ENCODE measurements around the gene ZNF165. TPM values are rescaled to one million over a fixed set of nuclear protein-coding genes. Genes with fewer than 3 reads are reported as not detected.

ZNF165 gene
- total and polyA plus RNA-seq, 2 experiments from 2014 or later: 1.6 to 1.9 TPM

DNA sequence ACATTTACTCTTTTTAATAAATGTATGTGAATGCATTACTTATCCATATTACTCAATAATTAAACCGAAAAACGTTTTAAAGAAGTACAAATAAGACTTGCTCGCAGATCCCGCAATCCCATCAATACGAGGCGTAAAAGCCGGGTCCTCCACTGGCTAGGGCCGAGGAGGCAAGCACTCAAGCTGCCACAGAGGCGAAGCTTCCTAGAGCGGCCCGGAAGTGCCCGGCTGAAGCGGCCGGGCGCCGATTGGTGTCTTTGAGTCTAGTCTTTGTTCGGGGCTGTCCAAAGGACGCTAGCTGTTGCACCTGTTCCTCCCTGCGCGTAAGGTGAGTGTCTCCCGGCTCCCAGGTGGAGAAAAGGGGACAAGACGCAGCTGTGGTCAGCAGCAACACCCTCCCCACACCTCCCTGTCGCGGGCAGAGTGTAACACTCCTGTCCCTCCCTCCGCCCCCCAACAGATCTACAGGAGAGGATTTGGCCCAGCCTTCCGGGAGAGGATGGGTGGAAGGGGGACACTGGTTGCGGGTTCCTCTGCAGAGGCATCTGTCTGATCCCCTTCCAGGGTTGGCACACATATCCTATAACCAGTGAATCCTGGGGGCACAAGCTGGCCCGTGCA is 44.1 kb downstream of the ZNF165 start, which contains the start of gene ZSCAN16:
ZSCAN16 (plus strand) TSS at position 260 of the 621 bp plus-strand sequence. CDS start 835 bp downstream, outside the sequence.
- Histone ChIP-seq H3K36me3 (peaks cover 42% of the 10 kb centered on the region), H3K27ac (no peak within 1 kb of the TSS)

DNA sequence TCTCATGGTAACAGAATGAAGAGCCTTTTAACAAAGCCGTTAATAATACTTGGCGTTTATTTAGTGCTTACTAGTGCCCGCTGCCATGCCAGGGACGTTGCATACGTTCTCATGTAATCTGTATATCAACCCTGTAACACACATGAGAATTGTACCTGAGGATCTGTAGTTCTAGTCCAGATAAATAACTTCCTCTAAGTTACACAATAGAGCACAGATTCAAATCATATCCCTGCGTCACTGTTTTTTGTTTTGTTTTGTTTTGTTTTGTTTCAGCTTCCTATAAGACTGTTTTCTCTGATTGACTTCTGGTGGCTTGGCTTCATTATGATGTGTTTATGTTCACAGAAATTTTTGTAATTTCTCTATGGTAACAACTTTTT is 44.6 kb downstream of the ZNF165 start:
- Histone ChIP-seq H3K27ac (no peak overlapping the region), H3K36me3 (peaks cover 37% of the 10 kb centered on the region), H3K4me3 (peak overlapping the region; percentile 58), H3K27me3 (no peaks in the 10 kb centered on the region), H3K4me1 (ENCODE audit: low read depth) (no peaks in the 10 kb centered on the region), H3K9me3 (ENCODE audit: low read depth) (no peaks in the 10 kb centered on the region)
- TF ChIP-seq, protein P1, sequence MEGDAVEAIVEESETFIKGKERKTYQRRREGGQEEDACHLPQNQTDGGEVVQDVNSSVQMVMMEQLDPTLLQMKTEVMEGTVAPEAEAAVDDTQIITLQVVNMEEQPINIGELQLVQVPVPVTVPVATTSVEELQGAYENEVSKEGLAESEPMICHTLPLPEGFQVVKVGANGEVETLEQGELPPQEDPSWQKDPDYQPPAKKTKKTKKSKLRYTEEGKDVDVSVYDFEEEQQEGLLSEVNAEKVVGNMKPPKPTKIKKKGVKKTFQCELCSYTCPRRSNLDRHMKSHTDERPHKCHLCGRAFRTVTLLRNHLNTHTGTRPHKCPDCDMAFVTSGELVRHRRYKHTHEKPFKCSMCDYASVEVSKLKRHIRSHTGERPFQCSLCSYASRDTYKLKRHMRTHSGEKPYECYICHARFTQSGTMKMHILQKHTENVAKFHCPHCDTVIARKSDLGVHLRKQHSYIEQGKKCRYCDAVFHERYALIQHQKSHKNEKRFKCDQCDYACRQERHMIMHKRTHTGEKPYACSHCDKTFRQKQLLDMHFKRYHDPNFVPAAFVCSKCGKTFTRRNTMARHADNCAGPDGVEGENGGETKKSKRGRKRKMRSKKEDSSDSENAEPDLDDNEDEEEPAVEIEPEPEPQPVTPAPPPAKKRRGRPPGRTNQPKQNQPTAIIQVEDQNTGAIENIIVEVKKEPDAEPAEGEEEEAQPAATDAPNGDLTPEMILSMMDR (IDR thresholded peaks at IDR 0.05; ENCODE audit: low read depth, low read length): no peak
- DNase-seq (ENCODE audit: low read depth in 1 of 2, low spot score in 1 of 2): no peak

More for the DNA sequence above, 44.1 kb downstream of the ZNF165 start, which contains the start of gene ZSCAN16:
- Histone ChIP-seq H3K4me1 (ENCODE audit: low read depth) (no peaks in the 10 kb centered on the region), H3K9me3 (ENCODE audit: low read depth) (no peaks in the 10 kb centered on the region), H3K4me3 (peak within 1 kb of the TSS; percentile 58), H3K27me3 (no peaks in the 10 kb centered on the region)
- TF ChIP-seq, protein P1 (IDR thresholded peaks at IDR 0.05; ENCODE audit: low read depth, low read length): no peak
- DNase-seq (ENCODE audit: low read depth in 1 of 2, low spot score in 1 of 2): peak; percentile 86 to 89

DNA sequence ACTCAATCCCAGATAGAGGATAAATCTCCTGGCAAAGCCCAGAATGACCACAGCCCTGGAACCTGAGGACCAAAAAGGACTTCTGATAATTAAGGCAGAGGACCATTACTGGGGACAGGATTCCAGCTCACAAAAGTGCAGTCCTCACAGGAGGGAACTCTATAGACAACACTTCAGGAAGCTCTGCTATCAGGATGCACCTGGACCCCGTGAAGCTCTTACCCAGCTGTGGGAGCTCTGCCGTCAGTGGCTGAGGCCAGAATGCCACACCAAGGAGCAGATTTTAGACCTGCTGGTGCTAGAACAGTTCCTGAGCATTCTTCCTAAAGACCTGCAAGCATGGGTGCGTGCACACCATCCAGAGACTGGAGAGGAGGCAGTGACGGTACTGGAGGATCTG is 45.0 kb downstream of the ZNF165 start:
- Histone ChIP-seq H3K27ac (no peak overlapping the region), H3K4me3 (no peak overlapping the region), H3K27me3 (no peaks in the 10 kb centered on the region), H3K36me3 (peaks cover 35% of the 10 kb centered on the region), H3K4me1 (ENCODE audit: low read depth) (no peaks in the 10 kb centered on the region), H3K9me3 (ENCODE audit: low read depth) (no peaks in the 10 kb centered on the region)
- TF ChIP-seq, protein P1 (IDR thresholded peaks at IDR 0.05; ENCODE audit: low read depth, low read length): no peak
- no peak for DNase-seq (ENCODE audit: low read depth in 1 of 2, low spot score in 1 of 2)

DNA sequence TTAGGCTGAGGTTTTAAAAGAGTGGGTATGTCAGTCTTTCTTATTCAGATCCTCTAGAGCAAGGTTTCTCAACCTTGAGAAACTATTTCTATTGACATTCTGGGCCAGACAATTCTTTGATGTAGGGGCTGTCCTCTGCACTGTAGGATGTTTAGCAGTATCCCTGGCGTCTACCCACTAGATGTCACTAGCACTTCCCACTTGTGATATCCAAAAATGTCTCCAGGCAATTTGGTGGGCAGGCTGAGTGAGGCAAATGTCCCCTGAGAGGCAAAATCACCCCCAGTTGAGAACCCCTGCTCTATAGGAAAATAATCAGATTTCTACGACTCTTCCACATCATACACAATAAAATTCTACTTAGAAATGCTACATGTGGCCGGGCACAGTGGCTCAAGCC is 53.6 kb downstream of the ZNF165 start:
- H3K27ac ChIP-seq: no peak overlapping the region
- DNase-seq (ENCODE audit: low read depth in 1 of 2, low spot score in 1 of 2): peak; percentile 30 to 52
- peaks cover 14% of the 10 kb centered on the region for H3K4me1 ChIP-seq (ENCODE audit: low read depth)
- H3K36me3 ChIP-seq: peaks cover 3% of the 10 kb centered on the region
- TF ChIP-seq, protein P1 (IDR thresholded peaks at IDR 0.05; ENCODE audit: low read depth, low read length): peak; percentile 52
- no peak overlapping the region for H3K4me3 ChIP-seq
- no peaks in the 10 kb centered on the region for H3K9me3 ChIP-seq (ENCODE audit: low read depth)
- H3K27me3 ChIP-seq: no peaks in the 10 kb centered on the region

DNA sequence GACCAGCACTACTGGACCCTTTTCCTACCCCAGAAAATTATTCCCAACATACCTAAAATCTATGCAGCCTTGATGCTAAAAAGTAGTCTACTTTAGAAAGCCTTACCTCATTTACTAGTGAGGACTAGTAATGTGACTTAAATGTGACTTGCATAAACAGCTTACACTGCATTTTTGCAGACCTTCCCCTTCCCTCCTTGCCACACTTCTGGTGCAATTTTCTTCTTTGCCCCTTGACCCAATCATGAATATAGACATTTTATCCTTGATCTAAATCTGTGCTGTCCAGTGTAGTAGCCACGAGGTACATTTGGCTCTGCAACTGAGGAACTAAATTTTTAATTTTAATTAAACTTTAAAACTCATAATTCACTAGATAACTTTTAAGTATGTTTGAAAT is 54.3 kb downstream of the ZNF165 start:
- DNase-seq (ENCODE audit: low read depth in 1 of 2, low spot score in 1 of 2): no peak
- no peak overlapping the region for H3K4me3 ChIP-seq
- H3K27me3 ChIP-seq: no peaks in the 10 kb centered on the region
- peaks cover 14% of the 10 kb centered on the region for H3K4me1 ChIP-seq (ENCODE audit: low read depth)
- H3K27ac ChIP-seq: no peak overlapping the region
- TF ChIP-seq, protein P1 (IDR thresholded peaks at IDR 0.05; ENCODE audit: low read depth, low read length): no peak
- no peaks in the 10 kb centered on the region for H3K9me3 ChIP-seq (ENCODE audit: low read depth)
- H3K36me3 ChIP-seq: peaks cover 3% of the 10 kb centered on the region
